NCI-H226 (cell line): ENCODE measurements around the gene CCDC13.
A peak's percentile ranks its signal among the peaks of the same experiment; 100 is the strongest.
"Not testable (repeated sequence)": the region's sequence is repeated elsewhere in the genome, so short reads cannot be mapped to it uniquely, and the experiment has no call there.

Source experiments
- DNase-seq: peaks from one replicate; pipeline ENCODE4 v3.0.0-alpha.2; 2015

Gene CCDC13, protein sequence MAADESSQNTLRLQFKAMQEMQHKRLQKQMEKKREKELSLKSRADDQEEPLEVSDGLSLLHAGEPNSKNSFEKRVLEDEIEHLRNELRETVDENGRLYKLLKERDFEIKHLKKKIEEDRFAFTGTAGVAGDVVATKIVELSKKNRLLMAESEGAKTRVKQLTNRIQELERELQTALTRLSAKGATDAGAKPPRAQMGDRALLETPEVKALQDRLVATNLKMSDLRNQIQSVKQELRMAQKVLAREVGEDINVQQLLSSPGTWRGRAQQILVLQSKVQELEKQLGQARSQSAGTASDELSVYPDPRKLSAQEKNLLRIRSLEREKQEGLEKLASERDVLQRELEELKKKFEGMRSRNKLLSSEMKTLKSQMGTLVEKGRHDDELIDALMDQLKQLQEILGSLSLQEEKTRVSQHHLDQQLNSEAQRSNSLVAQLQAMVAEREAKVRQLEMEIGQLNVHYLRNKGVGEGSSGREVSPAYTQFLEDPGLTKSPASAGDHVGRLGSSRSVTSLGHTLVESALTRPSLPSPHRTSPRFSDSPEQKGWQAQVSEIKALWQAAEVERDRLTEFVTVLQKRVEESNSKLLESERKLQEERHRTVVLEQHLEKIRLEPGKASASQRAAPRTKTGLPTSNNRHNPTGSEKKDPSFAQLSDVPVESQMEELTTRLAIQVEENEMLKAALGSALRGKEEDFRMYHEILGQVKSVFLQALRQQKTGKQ

DNA sequence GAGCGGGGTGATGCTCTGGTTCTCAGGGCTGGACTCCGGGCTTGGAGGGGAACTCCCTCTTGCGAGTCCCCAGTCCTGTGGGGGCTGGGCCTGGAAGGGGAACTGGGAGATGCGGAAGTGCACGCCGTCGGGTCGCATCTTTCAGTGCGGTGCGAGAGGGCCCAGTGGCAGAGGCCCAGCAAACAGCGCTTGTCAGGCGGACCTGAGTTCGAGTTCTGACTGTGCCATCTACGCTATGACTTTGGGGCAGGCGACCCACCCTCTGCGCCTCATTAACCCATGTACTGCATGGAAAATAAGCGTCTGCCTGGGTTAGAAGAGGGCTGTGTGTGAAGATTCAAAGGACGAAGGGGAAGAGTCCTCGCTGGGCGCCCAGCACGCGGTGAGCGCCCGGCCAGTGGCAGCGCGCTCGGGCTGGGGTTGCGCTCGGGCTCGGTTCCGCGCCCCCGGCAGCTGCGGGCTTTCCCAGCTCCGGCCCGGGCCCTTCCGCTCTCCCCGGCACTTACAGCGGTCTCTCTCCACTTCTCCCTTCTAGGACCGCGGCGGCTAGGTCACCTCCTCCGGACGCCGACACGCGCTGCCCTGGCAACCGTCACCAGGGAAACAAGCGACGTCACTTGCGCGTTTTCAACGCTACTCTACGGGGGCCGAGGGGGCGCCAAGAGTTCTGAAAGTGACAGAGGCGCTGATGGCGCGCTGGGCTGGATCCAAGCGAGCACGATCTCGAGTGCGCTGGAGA is at the start of gene CCDC13:
Gene CCDC13, minus strand, starts transcription at position 584 of the 739 bp plus-strand sequence. CDS start 14,908 bp downstream, outside the sequence.
- DNase-seq = peak; percentile 69

DNA sequence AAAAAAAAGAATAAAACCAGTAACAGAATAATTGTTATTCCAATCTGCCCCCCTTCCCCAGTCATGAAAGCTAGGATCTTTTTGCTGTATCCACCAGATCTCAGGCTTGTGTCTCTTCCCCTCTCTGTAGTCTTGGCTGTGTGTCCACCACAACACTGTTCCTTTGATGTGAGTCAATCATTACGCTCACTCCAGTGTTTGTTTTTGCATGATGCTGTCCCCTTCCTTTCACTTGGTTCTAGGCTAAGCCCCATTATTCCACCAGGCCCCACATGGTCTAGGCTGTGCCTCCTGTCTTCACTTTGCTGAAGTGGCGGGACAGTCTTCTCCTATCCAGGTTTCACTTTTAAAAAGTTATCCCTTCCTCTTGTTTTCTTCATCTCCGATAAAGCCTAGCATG is 49.8 kb upstream of the CCDC13 start:
- no peak for DNase-seq

DNA sequence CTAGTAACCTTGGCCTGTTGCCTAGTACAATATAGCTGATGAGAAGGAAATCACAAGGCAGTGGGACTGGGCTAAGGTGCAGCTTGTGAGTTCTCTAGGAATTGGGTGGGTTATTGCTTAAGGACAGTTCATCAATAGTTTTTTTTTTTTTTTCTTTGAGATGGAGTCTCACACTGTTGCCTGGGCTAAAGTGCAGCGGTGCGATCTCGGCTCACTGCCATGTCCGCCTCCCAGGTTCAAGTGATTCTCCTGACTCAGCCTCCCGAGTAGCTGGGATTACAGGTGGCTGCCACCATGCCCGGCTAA is 47.6 kb upstream of the CCDC13 start:
- DNase-seq = no peak

DNA sequence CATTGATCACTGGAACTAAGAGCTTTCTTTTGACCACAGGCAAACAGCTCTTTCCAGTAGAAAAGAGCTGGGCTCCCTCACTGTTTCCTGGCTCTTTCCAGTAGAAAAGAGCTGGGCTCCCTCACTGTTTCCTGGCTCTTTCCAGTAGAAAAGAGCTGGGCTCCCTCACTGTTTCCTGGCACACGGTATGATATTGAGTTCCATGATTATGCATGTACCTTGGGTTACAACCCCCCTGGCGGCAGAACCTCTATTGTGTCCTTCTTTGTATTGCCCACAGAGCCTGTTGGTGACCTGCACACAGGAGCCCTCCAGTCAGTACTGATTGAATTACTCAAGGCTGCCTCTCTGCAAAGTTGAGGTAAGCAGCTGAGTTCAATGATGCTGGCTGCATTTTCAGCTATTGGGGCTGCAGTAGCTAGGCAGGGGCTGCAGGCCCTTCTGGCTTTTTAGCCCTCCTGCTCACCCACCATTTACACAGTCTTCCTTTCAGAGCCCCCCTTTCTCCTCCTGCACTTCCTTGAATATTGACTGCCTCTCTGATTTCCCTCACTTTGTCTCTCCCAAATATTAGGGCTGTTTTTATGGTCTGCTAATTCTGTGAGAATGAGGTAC is 46.4 kb upstream of the CCDC13 start:
- no peak for DNase-seq

DNA sequence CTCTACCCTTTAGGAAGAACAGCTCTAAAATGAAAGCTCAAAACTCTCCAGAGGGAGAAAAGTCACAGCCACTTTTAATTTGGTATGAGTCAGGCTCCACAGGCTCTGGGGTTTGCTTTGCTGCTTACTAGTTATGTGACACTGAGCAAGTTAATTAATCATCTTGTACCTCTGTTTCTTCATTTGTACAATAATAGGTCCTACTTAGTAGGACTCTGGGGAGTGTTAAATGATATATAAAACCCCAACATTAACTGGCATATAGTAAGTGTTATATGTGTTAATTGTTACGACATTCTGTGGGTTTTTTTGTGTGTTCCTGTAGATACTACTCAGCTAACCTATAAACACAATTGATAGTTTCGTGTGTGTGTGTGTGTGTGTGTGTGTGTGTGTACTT is 42.8 kb upstream of the CCDC13 start:
- DNase-seq = no peak

DNA sequence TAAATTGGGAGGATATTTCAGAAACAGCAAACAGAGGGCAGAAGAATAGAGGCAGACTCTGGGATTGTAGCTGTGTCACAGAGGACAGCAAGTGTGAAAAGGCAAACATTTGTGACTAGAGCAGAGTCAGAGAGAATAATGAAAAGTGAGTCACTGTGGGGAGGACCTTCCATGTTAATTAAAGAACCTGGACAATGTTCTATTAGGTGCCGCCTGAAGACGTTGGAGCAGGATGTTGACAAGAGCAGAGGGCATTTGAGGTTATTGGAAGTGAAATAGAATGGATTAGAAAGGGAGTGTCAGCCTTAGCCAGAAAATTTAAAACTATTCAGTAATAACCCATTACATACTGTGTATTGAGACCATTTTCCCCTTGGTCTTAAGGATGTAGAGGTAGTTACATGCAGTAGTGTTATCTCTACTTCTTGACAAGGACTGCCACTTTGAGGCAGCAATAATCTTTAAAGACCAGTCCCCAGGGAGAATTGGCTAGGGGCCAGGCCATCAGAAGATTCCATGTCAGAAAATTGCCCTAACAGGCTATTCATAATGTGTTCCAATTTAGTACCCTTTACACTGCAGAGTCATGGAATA is 42.0 kb upstream of the CCDC13 start:
- no peak for DNase-seq

DNA sequence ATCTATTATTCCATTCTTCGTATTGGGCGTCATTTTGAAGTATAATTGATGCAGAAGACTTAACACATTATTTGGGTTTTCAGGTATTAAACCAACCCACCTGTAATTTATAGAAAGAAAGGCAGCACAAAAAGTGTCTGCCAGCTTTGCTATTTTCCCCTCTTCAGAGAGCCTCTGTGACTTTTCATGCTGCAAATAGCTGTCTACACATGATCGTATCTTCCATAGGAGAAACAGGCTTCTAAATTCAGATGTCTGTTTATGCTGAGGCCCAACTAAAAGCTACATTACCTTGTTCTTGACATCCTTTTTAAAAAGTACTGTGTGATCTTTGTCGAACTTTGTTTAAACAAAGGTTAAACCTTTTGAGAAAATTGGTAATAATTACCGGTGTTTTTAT is 41.2 kb upstream of the CCDC13 start:
- DNase-seq = no peak

DNA sequence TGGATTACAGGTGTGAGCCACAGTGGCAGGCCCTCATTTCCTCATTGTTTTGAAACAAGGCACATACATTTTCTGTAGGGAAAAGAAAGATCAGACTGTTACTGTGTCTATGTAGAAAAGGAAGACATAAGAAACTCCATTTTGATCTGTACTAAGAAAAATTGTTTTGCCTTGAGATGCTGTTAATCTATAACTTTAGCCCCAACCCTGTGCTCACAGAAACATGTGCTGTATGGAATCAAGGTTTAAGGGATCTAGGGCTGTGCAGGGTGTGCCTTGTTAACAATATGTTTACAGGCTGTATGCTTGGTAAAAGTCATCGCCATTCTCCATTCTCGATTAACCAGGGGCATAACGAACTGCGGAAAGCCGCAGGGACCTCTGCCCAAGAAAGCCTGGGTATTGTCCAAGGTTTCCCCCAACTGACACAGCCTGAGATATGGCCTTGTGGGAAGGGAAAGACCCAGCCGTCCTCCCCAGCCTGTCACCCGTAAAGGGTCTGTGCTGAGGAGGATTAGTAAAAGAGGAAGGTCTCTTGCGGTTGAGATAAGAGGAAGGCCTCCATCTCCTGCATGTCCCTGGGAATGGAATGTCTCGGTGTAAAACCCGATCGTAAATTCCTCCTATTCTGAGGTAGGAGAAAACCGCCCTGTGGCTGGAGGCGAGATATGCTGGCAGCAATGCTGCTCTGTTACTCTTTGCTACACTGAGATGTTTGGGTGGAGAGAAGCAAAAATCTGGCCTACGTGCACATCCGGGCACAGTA is 38.2 kb upstream of the CCDC13 start:
- DNase-seq = not testable (repeated sequence)

DNA sequence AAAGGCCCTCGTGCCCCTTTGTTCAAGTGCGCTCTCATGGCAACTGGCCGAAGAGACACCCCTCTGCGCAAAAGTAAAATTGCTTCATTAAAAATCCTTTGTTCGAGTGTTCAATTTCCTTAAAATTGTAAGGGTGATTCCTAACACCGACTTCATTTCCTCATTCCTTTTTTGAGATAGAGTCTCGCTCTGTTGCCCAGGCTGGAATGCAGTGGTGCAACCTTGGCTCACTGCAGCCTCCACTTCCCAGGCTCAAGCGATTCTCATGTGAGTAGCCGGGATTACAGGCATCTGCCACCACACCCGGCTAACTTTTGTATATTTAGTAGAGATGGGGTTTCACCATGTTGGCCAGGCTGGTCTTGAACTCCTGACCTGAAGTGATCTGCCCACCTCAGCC is 37.7 kb upstream of the CCDC13 start:
- not testable (repeated sequence) for DNase-seq

DNA sequence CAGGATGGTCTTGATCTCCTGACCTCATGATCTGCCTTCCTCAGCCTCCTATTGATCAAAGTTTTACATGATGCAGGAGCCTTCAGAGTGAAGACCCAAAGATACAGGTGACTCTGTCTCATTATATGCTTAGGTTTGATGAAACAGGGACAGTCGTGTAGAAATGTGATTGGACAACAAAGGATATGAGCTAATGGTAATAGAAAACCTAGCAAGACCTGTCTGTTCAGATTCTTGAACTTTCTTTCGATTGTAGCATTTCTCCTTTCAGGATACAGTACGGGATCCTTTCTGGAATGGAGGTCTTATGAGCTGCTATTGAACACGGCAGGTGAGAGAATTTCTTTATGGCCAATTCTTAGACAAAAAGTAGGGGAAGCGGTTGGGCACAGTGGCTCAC is 36.1 kb upstream of the CCDC13 start, which contains the start of gene ACKR2:
Gene ACKR2, plus strand, starts transcription at position 244 of the 400 bp plus-strand sequence. CDS start 55,058 bp downstream, outside the sequence.
- no peak for DNase-seq

DNA sequence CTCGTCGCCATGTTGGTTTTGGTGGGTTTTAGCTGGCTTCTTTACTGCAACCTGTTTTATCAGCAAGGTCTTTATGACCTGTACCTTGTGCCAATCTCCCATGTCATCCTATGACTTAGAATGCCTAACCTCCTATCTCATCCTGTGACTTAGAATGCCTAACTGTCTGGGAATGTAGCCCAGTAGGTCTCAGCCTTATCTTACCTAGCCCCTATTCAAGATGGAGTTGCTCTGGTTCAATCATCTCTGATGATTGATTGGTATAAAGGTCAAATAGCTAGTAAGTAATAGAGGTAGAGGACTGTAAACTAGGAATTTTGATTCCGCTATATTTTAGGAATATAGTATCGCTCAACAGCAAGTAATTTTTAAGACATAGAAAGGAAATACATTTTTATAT is 34.9 kb upstream of the CCDC13 start:
- no peak for DNase-seq

DNA sequence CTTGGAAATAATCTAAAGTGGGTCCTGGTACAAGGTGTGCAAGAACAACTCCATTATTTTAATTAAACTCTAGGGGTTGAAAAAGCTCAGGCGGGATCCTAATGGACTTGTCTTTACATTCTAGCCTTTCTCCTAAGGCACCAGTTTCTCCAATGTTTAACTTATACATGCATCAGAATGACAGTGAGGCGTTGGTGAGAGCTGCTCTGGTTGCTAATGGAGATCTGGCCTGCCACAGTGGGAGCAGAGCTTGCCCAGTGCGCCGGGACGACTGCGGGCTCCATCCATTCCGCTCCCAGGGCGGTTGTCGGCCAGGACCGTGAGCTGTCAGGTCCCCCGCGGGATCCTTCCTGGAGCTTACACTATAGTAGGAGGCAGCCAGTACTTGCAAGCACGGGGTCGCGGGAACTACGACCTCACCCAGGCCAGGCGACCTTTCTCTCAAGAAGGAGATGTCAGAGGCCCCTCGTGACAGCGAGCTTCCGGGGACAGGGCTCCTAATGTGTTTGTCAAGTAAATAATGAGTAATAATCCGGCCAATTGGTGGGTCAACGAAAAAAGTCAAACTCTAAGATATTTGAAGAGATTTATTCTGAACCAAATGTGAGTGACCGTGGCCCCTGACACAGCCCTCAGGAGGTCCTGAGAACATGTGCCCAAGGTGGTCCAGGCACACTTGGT is 32.2 kb upstream of the CCDC13 start:
- no peak for DNase-seq

DNA sequence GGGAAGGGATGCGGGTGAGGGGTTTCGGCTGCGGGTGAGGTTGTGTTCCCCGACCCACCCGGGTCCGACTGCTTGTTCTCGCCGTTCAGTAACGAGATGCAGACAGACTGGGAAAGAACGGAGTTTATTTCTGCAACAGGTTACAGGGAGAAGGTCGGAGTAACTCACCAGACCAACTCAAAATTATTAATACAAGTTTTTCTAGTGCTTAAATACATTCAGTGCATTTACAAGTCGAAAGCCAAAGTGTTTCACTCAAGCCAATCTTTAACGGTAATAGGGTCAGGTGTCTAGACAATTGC is 31.7 kb upstream of the CCDC13 start:
- no peak for DNase-seq

DNA sequence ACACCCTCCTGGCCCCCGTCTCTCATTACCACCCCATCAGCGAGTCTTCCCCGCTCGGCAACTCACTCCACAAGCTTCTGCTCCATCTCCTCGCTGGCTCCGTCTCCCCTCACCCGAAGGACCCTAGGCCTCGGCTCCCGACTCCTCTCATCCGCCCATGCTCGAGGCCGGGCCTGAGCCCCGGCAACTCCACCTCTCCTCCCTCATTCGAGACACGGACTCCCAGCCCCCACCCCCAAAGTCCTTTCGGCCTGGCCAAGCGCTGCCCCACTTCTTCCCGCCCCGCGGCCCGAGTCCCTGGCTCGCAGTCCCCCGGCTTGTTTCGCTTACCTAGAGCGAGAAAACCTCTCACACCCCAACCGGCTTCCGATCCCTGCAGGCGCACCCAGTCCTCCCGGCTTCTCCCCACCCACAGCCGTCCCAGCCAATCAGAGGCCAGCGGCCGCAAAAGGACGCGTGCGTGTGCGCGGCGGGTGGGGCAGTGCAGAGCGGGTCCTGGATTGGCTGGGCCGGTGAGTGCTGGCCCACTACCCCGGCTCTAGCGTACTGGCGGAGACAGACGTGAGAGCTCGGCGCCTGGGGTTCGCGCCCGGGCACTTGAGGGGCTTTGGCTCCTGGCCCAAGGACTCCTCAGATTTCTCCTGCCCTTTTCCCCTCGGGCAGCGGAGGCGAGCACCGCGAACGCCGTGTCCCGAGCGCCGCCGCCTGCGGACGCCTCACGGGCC is 31.2 kb upstream of the CCDC13 start, which contains the start of gene HIGD1A:
Gene HIGD1A, minus strand, starts transcription at position 385 of the 725 bp plus-strand sequence. CDS start 10,237 bp downstream, outside the sequence.
- peak; percentile 98 for DNase-seq

DNA sequence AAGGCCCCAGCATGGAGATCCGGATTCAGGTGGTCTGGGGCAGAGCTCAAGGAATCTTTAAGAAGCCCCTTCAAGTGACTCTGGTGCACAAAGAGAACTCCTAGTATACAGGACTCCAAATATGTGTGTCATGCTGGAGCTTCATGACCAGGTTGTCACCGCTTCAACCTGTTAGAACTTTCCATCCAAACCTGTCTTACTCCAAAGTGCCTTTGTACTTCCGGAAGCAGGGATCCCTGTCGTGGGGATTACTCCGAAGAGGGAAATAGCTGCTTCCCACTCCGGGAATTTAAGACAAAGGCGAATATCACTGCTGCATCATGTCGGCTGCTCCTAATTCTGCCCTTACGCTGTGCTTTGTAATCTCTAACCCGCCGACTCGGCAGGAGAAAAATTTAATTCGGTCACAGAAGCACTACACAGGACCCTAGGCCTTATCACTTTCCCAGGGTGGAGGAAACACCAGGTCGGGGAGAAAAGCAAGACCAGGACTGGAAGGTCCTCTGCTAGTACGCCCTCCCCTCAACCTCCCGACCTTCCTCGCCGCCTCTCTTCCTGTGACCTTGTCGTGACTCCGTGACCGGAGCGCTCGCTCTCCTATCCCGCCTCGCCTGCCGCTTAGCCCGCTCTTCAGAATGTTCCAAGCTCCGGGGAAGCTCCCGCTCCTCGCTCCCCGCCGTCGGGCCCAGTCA is 30.5 kb upstream of the CCDC13 start:
- DNase-seq = no peak

DNA sequence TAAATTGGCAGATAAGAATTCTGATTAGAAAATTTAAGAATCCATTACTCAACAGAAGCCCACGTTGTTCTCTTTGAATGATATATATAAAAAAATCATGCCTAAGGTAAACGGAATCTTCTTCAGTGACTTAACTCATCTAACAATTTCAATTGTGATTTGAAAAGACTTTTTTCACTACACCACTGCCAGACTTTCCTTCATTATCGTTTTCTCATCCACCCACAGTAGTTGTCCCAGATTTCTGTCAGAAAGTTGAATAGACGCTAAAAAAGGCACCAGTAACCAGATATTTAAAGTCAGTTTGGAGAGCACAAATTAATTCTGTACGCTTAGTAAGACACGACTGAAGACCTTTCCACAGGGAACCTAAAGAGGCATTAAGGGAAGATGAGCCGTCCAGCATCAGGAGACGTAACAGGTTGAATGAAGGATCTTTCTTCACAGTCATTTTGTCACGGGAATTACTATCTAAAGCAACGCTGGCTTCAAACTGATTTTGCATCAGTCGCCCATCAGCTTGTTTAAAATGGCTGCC is 29.9 kb upstream of the CCDC13 start:
- no peak for DNase-seq

DNA sequence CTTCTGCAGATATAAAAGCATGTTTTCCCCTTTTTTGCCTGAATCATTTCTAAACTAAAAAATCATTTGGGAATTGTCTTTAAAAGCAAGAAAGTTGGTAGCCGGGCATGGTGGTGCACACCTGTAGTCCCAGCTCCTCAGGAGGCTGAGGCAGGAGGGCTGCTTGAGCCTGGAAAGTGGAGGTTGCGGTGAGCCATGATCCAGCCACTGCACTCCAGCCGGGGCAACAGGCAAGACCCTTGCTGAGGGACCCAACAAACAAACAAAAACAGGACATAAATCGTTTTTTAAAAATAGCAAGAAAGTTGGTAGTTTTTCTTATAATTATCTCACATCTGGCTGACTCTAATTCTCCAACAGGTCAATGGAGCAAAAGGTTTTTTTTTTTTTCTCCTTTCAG is 28.7 kb upstream of the CCDC13 start:
- no peak for DNase-seq

DNA sequence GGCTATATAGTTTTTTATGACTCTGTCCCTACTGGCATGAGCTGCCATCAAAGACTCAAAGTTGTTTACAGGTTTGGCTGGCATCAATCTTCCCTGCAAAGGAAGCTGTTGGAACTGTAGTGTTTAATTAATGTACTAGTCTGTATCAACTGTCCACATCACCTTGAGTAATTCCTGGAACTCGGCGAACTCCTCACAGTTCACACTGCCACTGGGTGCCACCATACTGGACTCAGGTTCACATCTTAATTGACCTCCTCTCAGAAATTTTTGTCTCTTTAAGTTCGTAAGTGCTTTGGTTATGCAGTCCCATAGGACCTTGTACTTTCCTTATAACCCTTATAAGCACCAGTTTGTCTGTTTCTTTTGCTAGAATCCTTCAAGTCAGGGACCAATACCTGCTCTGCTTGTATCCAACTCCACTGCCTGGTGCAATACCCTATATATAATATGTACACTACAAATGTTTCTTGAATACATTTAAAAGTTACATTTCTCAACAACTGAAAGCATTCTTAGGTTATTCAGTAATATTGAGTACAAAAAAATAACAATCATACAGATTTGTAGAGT is 28.1 kb upstream of the CCDC13 start:
- no peak for DNase-seq

DNA sequence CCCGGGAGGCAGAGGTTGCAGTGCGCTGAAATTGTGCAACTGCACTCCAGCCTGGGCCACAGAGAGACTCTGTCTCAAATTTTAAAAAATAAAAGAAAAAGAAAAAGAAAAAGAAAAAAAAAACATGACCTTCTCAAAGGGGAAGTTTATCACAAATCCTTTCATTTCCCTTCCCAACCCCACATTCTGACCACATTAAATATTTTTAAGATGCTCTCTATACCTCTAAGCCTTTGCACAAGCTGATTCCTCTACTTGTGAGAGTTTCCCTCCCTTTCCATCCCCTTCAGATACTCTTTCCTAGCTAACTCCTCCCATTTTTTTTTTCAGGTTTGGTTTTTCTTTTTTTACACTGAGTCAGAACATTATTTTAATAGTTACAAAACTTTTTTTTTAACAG is 27.2 kb upstream of the CCDC13 start:
- no peak for DNase-seq
